NCI-H460 (cell line): ENCODE results near the gene STMN3. TPM values are rescaled to one million over a fixed set of nuclear protein-coding genes. Genes with fewer than 3 reads are reported as not detected.
"Not testable (repeated sequence)": the region's sequence is repeated elsewhere in the genome, so short reads cannot be mapped to it uniquely, and the experiment has no call there.

Experiments
- DNase-seq: peaks from one replicate; pipeline ENCODE4 v3.0.0-alpha.2; 2016; ENCODE audit warnings: low read depth; ENCODE audit errors: extremely low read depth
- total RNA-seq: library from RNA; depleted of rRNA; stranded (reverse); fragments of >200 nt; shearing (Covaris generic); gene quantifications from 2 replicates; pipeline ENCODE4 v1.2.3, GENCODE V29; 2014

The STMN3 gene
- total RNA-seq, 1 experiment from 2014 or later, result 1.8 TPM

- DNase-seq, result no peak
Measured at GRCh38 chr20:63619086-63619485, 34.1 kb downstream of the STMN3 start.

DNA sequence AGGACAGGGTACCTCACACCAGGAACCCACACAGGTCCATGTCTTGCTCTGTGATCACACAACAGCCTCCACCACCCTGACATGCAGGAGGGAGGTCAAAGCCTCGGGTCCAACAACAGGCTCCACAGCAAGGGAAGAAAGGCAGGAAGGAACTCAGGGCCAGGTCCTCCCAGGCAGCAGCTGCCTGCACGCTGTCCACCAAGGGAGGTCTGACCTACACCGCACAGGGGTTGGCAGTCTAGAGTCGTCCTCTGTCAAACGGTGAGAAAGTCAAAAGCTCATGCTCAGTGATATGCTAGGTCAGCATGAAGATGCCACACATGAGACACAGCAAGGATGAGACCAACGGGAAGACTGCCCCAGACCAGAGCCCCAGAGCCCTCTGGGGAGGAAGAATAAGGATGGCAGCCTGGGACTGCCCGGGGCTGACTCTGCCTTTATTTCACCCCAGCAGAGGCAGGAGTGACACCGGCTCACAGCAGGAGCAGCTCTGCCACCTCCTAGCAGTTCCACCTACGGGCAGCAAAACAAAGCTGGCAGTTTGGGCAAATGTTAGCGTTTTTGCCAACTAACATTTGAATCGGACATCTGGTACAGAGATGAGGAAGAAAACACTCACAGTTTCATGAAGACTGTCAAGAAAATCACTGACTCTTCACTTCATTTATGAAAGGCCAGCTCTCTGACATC is 34.8 kb downstream of the STMN3 start:
- no peak for DNase-seq

GRCh38 chr20:63617876-63618265 is 35.4 kb downstream of the STMN3 start:
- no peak for DNase-seq

DNA sequence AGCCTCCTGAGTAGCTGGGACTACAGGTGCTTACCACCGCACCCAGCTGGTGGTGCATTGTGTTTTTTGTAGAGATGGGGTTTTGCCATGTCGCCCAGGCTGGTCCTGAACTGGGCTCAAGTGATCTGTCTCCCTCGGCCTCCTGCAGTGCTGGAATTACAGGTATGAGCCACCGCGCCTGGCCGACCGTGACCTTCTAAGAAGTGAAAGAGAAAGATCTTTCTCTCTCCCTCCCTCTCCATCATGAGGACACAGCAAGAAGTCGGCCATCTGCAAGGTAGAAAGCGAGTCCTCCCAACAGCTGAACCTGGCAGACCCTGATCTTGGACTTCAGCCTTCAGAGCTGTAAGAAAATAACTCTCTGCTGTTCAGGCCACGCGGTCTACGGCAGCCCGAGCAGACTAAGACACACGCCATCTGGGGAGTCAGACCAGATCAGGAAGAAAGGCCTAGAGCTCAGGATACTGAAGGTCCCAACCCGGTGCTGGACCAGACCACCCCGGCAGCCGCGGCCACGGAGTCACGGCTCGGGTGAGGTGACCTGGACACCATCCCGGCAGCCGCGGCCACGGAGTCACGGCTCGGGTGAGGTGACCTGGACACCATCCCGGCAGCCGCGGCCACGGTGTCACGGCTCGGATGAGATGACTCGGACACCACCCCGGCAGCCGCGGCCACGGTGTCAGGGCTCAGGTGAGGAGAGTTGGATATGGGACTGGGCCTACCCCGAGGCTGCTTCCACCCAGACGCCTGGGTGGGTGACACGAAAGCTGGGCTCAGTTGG is 35.9 kb downstream of the STMN3 start:
- DNase-seq, result no peak

GRCh38 chr20:63613863-63614594 is 39.2 kb downstream of the STMN3 start:
- not testable (repeated sequence) for DNase-seq

- DNase-seq, result no peak
Measured at GRCh38 chr20:63612276-63612931, 40.8 kb downstream of the STMN3 start.

DNA sequence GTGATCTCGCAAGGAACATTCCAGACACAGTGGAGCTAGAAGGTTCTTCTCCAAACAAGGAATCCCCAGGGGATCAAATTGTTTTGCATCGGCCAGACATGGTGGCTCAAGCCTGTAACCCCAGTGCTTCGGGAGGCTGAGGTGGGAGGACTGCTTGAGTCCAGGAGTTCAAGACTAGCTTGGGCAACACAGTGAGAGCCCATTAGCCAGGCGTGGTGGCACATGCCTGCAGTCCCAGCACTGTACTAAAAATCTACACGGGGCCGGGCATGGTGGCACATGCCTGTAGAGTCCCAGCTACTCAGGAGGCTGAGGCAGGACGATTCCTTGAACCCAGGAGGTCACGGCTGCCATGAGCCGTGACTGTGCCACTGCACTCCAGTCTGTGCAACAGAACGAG is 41.6 kb downstream of the STMN3 start:
- DNase-seq, result no peak

GRCh38 chr20:63610581-63611435 is 42.4 kb downstream of the STMN3 start:
- no peak for DNase-seq

GRCh38 chr20:63606686-63607085 is 46.5 kb downstream of the STMN3 start:
- no peak for DNase-seq

DNA sequence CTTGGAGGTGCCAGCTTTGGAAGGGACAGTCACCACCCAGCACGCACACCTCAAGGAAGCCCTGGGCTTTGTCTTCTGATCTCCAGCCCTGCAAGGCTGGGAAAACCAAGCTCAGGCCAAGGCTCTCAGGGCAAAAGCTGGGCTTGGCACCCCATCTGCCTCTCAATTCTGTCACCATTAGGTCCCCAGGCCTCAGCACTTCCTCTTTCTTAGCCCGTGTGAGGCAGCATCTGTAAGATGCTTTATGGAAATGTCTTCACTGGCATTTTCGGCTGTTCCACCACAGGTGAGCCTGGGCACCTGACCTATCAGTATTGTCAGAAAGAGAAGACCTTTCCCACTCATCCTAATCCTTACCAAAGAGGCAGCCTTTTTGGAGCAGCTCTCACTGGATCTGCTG is 50.9 kb downstream of the STMN3 start:
- DNase-seq, result no peak

GRCh38 chr20:63601679-63602078 is 51.5 kb downstream of the STMN3 start:
- DNase-seq, result not testable (repeated sequence)

GRCh38 chr20:63599396-63600050 is 53.7 kb downstream of the STMN3 start:
- no peak for DNase-seq

DNA sequence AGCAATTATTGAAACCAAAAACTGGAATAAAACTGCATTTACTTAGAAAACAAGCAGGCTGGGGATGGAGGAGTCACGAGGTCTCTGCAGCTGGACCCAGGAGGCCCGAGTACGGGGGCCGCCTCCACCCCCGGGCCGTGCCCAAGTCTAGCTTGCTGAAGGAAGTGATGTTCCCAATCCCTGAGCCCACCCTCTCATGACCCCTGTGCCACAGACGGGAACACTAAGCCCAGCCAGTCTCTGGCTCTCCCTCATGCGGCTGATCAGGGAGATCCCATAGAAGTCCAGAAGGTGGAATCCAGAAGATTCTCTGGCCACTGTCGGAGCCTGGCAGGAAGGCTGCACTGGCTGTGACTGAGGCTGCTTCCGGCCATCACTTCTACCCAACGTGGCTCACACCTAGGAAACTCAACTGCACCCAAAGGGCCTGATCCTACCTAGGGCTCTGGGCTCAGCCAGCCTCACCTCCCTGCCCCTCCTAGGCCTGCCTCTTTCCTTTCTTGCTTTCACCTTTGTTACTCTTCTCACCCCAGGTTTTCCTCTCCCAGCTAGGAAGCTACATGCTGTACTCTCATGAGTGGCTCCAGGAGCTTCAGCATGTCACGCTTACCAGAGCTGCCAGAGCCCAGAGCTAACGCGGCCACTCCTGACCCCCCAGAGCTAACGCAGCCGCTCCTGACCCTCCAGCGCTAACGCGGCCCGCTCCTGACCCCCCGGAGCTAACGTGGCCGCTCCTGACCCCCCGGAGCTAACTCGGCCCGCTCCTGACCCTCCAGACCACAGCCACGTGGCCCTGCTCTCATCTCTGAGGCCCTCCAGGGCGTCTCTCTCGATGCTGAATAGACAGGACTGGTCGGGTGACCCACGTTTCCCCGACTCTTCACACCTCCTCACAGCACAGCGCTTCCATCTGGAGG is 54.5 kb downstream of the STMN3 start:
- no peak for DNase-seq

DNA sequence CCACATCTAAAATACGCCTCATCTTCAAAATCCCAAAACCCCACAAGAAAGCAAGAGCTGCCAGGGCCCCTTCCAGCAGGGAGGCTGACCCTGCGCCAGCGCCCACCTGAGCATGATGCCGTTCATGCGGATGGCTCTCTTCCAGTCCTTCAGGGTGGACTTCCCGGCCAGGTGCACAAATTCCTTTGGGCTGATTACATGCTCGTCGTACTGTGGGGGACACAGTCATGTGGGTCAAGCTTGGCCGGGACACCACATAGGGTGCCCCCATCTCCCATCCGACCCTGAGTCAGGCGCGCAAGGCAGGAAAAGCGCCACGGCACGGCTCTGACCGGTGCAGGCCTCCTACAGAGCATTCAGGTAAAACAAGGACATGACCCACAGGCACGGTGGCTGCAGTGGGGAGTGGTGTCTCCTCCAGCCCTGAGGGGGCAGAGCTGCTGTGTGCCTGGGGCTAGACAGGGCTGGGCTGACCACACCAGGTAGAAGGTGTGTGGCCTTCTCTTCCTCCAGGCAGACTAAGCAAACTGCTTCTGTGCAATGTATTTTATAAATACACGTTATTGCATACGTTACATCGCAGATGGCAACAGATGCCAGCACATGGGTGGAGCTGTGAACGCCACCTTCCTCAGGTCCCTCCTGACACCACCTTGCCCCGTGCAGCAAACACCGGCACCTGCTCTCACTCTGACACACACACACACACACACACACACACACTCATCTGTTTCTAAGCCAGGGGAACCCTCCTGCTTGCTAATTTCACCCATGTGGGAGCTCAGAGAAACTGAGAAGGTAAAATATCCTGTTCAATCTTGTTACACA is 55.4 kb downstream of the STMN3 start:
- no peak for DNase-seq

GRCh38 chr20:63596423-63596822 is 56.8 kb downstream of the STMN3 start:
- no peak for DNase-seq

DNA sequence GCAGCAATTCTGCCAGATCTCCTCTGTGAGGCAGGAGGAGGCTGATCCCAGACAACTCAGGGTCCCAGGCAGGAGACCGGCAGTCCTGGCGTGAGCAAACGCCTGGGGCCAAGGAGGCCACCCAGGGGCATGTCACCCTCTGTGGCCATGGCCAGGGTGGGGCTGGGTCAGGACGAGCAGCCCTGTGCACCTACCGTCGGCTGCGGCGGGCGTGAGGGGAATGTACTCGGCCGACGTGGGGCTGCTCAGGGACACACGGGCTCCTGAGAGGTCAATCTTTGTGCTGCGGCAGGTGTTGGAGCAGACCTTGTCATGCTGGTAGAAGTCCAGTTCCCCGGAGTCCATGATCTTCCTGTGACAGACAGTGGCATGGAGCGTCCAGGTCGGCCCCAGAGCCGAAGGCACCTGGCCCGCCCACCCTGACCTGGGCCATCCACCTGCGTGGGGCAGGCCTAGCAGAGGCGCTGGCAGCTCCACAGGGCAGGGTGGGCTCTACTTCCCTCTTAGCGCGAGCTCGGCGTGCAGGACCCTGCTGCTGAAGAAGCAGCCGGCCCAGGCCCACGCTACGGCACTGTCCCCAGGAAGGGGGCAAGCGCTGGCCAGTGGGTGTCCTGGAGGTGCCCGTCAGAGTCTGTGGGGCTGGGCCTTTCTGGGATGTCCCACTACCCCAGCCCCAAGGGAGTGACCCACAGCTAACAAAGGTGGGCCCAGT is 57.7 kb downstream of the STMN3 start:
- DNase-seq, result no peak

- no peak for DNase-seq
Measured at GRCh38 chr20:63594043-63594561, 59.1 kb downstream of the STMN3 start.
